Gastrocnemius medialis (tissue), 4 donors: ENCODE results near the gene ENDOG. TPM values are rescaled to one million over a fixed set of nuclear protein-coding genes. Genes with fewer than 3 reads are reported as not detected.

Source experiments
- ATAC-seq, 2 donors: fragments of 150-250 bp; one replicate each; pipeline ENCODE4 v1.9.1; 2016
- DNase-seq, 2 donors: peaks; one replicate each; pipeline ENCODE4 v3.0.0-alpha.2; 2019
- H3K27ac ChIP-seq, 4 donors: fragments of 200-600 bp; sonication (generic); 1 replicate in 1 of 4; 2 replicates in 3 of 4; pipeline ENCODE4 v1.5.1; 2016 to 2018; ENCODE audit warnings: mild to moderate bottlenecking in 2 of 4, moderate library complexity in 1 of 4
- H3K27me3 ChIP-seq, 3 donors: fragments of 200-600 bp; sonication (generic) in 2 of 3; 1 replicate in 1 of 3; 2 replicates in 2 of 3; pipeline versions ENCODE4 v1.5.1 to v1.6.0; 2016 to 2019; ENCODE audit warnings: mild to moderate bottlenecking in 1 of 3, moderate library complexity in 1 of 3
- H3K36me3 ChIP-seq, 2 donors: fragments of 200-600 bp; sonication (generic) in 1 of 2; one replicate each; pipeline ENCODE4 v1.5.1; 2017 to 2018
- H3K4me1 ChIP-seq, 2 donors: fragments of 200-600 bp; sonication (generic) in 1 of 2; one replicate each; pipeline ENCODE4 v1.5.1; 2016 to 2017; ENCODE audit warnings: mild to moderate bottlenecking in 2 of 2
- H3K4me3 ChIP-seq, 4 donors: fragments of 200-600 bp; sonication (generic) in 3 of 4; 1 replicate in 1 of 4; 2 replicates in 3 of 4; pipeline ENCODE4 v1.5.1; 2016 to 2019; ENCODE audit warnings: mild to moderate bottlenecking in 2 of 4
- H3K9me3 ChIP-seq, 3 donors: fragments of 200-600 bp; sonication (generic) in 2 of 3; 1 replicate in 1 of 3; 2 replicates in 2 of 3; pipeline ENCODE4 v1.5.1; 2016 to 2019
- POLR2A ChIP-seq, 2 donors: fragments of 450-650 bp; IDR thresholded peaks; one replicate each; pipeline ENCODE4 v1.6.1; 2017; ENCODE audit warnings: antibody characterized with exemption in 2 of 2, mild to moderate bottlenecking in 2 of 2, moderate library complexity in 2 of 2
- in situ Hi-C, 4 donors: fragments of 200-750 bp; cut with MboI; loops; one replicate each; pipeline versions ENCODE4 v1.15.0 to v1.8.0; 2017; ENCODE audit warnings: low sequenced_read_pairs in 4 of 4
- intact Hi-C: fragments of 100-400 bp; cut with DNase I; formaldehyde crosslinking; loops from one replicate; pipeline ENCODE4 v1.15.1; 2023; ENCODE audit warnings: low total_unique reads
- total RNA-seq, 4 donors: library from RNA; depleted of rRNA; stranded (reverse); fragments of >200 nt; gene quantifications; one replicate each; pipeline versions ENCODE4 v1.1.0 to v1.2.3, GENCODE V29; 2016
- TF ChIP-seq, protein P1 (sequence below), 5 experiments: fragments of 450-650 bp in 3 of 5; fragments of 200-600 bp in 2 of 5; sonication (generic) in 2 of 5; IDR thresholded peaks in 4 of 5; conservative IDR thresholded peaks in 1 of 5; 1 replicate in 4 of 5; 2 replicates in 1 of 5; pipeline ENCODE4 v1.5.1; 2016 to 2019; ENCODE audit warnings: antibody characterized with exemption in 5 of 5, mild to moderate bottlenecking in 3 of 5, moderate library complexity in 3 of 5

ENDOG gene
- total RNA-seq, 4 donors from 2014 or later, result 58.2 to 212 (median 122) TPM

DNA sequence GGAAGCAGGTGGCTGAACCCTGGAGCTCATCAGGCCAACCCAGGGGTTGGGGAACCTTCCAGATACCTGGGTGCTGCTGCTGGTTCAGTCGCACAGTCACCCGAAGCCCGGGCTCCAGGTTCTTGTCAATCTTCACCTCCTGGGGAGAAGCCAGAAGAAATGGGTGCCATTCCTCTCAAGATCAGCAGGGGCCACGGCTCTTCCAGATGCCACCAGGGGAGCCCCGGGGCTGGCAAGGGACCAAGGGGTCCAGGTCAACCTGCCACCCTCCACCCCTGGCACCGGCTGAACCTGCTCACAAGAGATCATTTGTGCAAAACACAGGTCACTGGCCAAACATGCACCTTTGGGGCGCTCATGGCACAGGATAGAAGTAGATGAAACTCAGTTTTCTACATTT lies 6.6 kb downstream of the ENDOG start:
- Histone ChIP-seq H3K36me3 (peaks cover 0 to 56% of the 10 kb centered on the region in 2 donors), H3K27ac (no peak overlapping the region), H3K9me3 (no peaks in the 10 kb centered on the region), H3K4me1 (peaks cover 11 to 12% of the 10 kb centered on the region in 2 donors), H3K4me3 (no peak overlapping the region), H3K27me3 (no peaks in the 10 kb centered on the region)
- in situ Hi-C loops (no loop called here), intact Hi-C loops (no loop called here)
- TF ChIP-seq POLR2A (IDR thresholded peaks at IDR 0.05), result no peak
- TF ChIP-seq, protein P1, sequence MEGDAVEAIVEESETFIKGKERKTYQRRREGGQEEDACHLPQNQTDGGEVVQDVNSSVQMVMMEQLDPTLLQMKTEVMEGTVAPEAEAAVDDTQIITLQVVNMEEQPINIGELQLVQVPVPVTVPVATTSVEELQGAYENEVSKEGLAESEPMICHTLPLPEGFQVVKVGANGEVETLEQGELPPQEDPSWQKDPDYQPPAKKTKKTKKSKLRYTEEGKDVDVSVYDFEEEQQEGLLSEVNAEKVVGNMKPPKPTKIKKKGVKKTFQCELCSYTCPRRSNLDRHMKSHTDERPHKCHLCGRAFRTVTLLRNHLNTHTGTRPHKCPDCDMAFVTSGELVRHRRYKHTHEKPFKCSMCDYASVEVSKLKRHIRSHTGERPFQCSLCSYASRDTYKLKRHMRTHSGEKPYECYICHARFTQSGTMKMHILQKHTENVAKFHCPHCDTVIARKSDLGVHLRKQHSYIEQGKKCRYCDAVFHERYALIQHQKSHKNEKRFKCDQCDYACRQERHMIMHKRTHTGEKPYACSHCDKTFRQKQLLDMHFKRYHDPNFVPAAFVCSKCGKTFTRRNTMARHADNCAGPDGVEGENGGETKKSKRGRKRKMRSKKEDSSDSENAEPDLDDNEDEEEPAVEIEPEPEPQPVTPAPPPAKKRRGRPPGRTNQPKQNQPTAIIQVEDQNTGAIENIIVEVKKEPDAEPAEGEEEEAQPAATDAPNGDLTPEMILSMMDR (IDR thresholded peaks at IDR 0.05 in 4 of 5, conservative IDR thresholded peaks at IDR 0.05 in 1 of 5), result no peak
- DNase-seq (no peak), ATAC-seq (no peak)

DNA sequence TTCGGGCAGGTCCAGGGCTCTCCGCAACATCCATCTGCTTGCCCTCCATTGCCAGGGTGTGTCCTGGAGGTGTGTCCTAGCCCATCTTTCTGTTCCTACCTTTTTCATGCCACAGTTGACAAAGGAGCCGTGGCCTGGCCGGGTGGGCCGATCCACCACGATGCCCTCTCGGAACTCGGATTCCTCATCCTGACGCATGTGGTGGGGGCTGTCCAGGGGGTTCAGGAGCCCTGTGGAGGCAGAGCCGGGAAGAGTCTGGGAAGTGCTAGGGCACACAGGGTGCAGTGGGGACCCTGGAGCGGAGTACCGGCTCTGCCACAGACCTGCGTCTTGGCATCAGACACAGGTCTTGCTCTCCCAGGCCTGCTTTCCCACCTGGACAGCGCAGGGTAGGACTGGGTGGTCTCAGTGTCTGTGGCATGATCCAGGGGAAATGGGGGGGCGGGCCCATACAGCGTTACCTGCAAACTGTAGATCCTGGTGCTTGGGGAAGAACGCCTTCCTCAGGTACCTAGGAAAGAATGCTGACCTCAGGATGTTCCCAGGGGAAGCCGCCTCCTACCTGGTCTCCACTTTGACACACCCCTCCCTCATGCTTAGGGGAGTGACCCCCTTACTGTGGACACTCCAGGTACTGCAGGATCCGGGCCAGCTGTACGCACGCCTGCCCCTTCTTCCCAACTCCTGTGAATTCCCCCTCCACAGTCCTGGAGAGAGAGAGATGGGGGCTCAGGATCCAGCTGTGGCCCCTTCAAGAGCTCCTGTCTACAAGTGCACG lies 7.8 kb downstream of the ENDOG start:
- peaks cover 0 to 56% of the 10 kb centered on the region in 2 donors for H3K36me3 ChIP-seq
- ATAC-seq, result no peak
- in situ Hi-C loops, result no loop called here

DNA sequence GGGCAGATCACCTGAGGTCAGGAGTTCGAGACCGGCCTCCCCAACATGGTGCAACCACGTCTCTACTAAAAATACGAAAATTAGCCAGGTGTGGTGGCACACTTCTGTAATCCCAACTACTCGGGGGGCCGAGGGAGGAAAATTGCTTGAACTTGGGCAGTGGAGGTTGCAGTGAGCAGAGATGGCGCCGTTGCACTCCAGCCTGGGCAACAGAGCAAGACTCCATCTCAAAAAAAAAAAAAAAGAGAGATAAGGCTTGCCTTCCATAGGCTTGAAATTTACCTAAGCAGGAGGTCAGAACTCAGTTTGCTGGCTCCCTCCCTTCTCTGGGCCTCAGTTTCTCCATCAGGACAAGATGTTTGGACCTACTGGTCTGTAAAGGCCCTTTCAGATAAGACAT lies 10.0 kb downstream of the ENDOG start:
- Histone ChIP-seq H3K4me1 (peaks cover 12 to 13% of the 10 kb centered on the region in 2 donors), H3K4me3 (no peak overlapping the region), H3K27ac (no peak overlapping the region), H3K36me3 (peaks cover 0 to 42% of the 10 kb centered on the region in 2 donors), H3K9me3 (no peaks in the 10 kb centered on the region), H3K27me3 (no peaks in the 10 kb centered on the region)
- in situ Hi-C loops, result no loop called here
- TF ChIP-seq POLR2A (IDR thresholded peaks at IDR 0.05), result no peak
- TF ChIP-seq, protein P1 (IDR thresholded peaks at IDR 0.05 in 4 of 5, conservative IDR thresholded peaks at IDR 0.05 in 1 of 5), result no peak
- ATAC-seq (no peak), DNase-seq (no peak)
- intact Hi-C loops, result no loop called here

More for the DNA sequence above, 7.8 kb downstream of the ENDOG start:
- no peak for DNase-seq
- no peak for TF ChIP-seq POLR2A (IDR thresholded peaks at IDR 0.05)
- TF ChIP-seq, protein P1 (IDR thresholded peaks at IDR 0.05 in 4 of 5, conservative IDR thresholded peaks at IDR 0.05 in 1 of 5), result no peak
- Histone ChIP-seq H3K4me1 (peaks cover 12 to 13% of the 10 kb centered on the region in 2 donors), H3K9me3 (no peaks in the 10 kb centered on the region), H3K4me3 (no peak overlapping the region), H3K27me3 (no peaks in the 10 kb centered on the region), H3K27ac (no peak overlapping the region)
- intact Hi-C loops, result no loop called here

DNA sequence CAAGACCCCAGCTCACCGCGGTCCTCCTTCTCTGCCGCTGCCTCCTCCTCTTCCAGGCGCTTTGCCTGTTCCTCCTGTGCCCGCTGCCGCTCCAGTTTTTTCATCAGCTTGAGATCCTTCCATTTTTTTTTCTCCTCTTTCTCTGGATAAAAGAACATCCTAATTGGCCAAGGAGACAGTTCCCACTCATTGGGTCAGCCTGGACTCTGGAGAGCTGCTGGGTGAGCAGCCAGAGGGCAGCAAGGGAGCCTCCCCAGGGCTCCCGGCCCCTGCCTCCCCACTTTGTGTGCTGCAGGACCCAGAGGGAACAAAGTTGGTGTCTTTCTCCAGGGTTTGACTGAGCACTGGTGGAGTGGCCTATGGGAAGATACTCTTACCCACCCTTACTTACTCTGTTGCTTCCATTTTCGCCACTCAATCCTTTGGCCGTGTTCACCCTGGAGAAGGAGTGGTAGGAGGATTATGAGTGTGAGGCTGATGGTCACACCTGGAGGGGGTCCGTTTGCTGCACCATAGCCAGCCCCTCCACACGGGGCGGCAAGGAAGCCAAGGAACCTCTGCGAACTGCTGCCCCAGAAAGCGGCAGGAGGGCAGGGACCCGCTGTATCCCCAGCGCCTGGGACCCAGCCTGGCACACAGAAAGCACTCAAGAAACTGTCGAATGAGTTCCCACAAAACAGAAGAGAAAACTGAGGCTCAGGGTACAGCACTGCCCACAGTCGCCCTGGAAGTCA lies 10.6 kb downstream of the ENDOG start:
- Histone ChIP-seq H3K9me3 (no peaks in the 10 kb centered on the region), H3K4me1 (peaks cover 12 to 13% of the 10 kb centered on the region in 2 donors), H3K27ac (peak overlapping the region; percentile 80 to 89 (median 82)), H3K36me3 (peaks cover 0 to 37% of the 10 kb centered on the region in 2 donors), H3K27me3 (no peaks in the 10 kb centered on the region), H3K4me3 (peak overlapping the region; percentile 73 to 97 (median 85))
- intact Hi-C loops (loop anchor here (1.0 kb wide), 1 partner anchor 11 kb away; the partner anchor contains the start of gene ENDOG), in situ Hi-C loops (no loop called here)
- no peak for DNase-seq
- TF ChIP-seq POLR2A (IDR thresholded peaks at IDR 0.05), result no peak
- TF ChIP-seq, protein P1 (IDR thresholded peaks at IDR 0.05 in 4 of 5, conservative IDR thresholded peaks at IDR 0.05 in 1 of 5), result no peak
- ATAC-seq, result peak in 1 of 2 donors; percentile 13
